Measurements from ENCODE around the gene UNC13C.

- TF ChIP-seq CTCF (IDR thresholded peaks at IDR 0.05; ENCODE audit: low read depth, low read length, poor library complexity, severe bottlenecking), result no peak
- no peak for TF ChIP-seq EZH2phosphoT487 (IDR thresholded peaks at IDR 0.05; ENCODE audit: borderline replicate concordance, low read length)
Measured at GRCh38 chr15:54066403-54066802, 88.2 kb downstream of the UNC13C start.
